Amniotic epithelial cell (primary cell): ENCODE results near the gene LRRC3.
"Not testable (repeated sequence)": the region's sequence is repeated elsewhere in the genome, so short reads cannot be mapped to it uniquely, and the experiment has no call there.

ENCODE experiments used
- DNase-seq: peaks from one replicate; pipeline ENCODE4 v3.0.0-alpha.2; 2010; ENCODE audit warnings: low read depth

The LRRC3 gene, protein sequence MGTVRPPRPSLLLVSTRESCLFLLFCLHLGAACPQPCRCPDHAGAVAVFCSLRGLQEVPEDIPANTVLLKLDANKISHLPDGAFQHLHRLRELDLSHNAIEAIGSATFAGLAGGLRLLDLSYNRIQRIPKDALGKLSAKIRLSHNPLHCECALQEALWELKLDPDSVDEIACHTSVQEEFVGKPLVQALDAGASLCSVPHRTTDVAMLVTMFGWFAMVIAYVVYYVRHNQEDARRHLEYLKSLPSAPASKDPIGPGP

DNA sequence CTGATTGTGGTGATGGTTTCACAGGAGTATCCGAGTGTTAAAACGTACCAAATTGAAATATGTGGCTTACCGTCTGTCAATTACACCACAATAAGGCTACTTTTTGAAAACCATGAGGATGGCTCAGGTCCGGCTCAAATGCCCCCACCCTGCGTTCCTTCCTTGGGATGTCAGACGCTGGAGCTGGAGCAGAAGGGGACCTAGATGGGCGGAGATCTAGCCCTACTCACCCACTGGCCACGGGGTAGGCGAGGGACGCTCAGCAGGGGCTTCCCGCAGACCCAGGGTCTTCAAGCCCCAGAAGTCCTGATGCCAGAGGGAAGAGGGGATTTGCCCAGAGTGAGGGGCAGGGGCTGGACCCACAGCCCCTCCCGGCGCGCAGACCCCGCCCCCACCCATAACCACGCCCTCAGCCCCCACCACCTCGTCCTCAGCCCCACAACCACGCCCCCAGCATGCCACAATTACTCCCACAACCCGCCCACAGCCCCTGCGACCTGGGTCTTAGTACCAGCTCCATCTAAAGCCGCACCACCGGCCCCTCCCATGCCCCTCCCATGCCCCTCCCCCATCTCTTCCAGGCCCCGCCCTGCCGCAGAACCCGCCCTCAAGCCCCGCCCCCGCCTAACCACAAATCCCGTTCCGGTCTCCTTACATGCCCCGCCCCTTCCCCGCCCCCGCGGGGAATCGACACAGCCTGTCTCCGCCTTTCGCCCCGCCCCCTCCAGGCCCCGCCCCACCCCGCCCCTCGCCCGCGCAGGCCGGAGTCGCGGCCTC, at the start of gene LRRC3:
Gene LRRC3 (plus strand): TSS at position 764 of the 777 bp plus-strand sequence. CDS start 1,135 bp downstream, outside the sequence.
- DNase-seq = peak; percentile 57

DNA sequence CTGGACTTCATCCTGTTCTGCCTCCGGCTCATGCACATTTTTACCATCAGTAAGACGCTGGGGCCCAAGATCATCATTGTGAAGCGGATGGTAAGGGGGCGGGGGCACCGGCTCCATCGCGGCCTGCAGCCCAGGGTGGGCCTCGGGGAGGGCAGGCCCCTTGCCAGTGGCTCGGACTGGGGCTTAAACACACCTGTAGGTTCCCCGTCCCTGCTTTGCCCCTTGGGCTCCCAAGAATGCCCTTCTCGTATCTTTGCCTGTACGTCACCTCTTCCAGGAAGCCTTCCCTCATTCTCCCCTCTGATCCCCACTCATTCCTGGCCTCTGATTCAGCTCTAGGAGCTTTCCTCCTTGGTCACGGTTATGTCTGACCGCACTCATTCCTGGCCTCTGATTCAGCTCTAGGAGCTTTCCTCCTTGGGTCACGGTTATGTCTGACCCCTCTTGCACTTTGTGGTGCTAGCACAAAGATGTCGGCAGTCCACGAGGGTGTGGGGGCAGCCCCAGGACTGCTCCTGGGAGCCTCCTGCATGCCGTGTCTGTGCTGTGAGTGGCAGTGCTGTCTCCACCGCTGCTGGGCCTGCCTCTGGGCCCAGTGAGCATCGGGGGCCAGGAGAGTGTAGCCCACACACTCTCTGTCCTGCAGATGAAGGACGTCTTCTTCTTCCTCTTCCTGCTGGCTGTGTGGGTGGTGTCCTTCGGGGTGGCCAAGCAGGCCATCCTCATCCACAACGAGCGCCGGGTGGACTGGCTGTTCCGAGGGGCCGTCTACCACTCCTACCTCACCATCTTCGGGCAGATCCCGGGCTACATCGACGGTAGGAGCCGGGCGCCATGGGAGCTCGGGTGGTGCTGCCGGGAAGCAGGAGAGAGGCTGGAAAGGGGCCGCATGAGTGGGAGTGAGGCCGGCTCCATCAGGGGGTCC, 49.1 kb upstream of the LRRC3 start:
- peak; percentile 64 for DNase-seq

DNA sequence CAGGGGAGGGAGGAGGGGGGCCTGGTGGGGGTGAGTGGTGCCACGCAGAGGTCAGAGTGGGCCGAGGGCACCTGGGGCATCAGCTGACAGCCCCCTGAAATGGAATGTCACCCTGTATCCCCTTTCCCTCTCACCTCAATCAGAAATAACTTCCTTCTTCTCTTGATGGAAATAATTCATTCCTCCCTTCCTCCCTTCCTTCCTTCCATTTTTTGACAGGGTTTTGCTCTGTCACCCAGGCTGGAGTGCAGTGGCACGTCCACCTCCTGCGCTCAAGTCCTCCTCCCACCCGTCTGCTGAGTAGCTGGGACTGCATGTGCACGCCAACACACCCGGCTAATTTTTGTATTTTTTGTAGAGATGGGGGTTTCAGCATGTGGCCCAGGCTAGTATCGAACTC, 48.4 kb upstream of the LRRC3 start:
- DNase-seq = no peak

DNA sequence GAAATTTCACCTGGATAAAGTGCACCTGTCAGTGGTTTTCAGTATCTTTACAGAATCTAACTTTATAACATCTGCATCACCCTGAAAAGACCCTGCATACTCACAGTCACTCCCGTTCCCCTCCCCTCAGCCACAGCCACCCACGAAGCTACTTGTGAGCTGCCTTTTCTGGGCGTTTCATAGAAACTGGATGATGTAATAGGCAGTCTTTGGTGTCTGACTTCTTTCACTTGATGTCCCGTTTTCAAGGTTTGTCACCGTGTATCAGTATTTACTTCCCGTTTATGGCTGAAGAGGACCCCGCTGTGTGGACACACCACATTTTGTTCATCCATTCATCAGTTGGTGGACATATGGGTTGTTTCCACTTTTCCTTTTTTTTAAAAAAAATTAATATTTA, 47.8 kb upstream of the LRRC3 start:
- DNase-seq = no peak

DNA sequence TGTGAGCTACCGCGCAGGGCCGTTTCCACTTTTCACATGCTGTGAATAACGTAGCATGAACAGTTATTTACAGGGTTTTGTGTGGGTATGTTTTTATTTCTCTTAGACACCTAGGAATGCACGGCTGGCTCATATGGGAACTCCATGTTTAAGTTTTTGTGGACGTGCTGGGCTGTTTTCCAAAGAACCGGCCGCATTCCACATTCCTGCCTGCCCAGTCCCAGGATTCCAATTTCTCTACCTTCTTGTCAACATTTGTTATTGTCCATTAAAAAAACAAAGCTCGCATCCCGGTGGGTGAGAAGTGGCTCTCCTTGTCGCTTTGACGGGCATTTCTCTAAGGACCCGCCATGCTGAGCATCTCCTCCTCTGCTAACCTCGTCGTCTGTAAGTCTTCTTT, 47.1 kb upstream of the LRRC3 start:
- DNase-seq = no peak

DNA sequence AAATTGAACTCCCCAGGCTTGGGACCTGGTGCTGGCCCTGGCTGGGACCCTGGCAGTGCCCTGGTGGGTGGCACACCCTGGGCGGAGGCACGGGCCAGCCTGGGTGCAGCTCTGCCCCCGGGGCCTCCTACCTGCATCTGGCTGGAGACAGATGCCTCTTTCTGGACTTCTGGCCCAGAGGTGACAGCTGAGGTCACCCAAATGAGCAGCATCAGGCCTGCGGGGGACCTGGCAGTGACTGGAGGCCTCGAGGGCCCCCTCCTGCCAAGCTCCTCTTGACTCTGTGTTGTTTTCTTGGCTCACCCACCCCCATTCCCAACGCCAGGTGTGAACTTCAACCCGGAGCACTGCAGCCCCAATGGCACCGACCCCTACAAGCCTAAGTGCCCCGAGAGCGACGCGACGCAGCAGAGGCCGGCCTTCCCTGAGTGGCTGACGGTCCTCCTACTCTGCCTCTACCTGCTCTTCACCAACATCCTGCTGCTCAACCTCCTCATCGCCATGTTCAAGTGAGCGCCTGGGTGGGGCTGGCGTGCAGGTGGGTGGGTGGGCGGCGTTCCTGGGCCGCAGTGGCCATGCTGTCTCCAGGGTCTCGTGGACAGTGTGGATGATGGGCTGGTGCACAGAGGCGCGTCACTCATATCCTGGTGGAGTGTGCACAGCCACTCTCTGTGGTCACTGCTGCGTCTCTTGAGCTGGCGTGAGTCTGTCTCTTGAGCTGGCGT, 41.6 kb upstream of the LRRC3 start:
- DNase-seq = no peak

DNA sequence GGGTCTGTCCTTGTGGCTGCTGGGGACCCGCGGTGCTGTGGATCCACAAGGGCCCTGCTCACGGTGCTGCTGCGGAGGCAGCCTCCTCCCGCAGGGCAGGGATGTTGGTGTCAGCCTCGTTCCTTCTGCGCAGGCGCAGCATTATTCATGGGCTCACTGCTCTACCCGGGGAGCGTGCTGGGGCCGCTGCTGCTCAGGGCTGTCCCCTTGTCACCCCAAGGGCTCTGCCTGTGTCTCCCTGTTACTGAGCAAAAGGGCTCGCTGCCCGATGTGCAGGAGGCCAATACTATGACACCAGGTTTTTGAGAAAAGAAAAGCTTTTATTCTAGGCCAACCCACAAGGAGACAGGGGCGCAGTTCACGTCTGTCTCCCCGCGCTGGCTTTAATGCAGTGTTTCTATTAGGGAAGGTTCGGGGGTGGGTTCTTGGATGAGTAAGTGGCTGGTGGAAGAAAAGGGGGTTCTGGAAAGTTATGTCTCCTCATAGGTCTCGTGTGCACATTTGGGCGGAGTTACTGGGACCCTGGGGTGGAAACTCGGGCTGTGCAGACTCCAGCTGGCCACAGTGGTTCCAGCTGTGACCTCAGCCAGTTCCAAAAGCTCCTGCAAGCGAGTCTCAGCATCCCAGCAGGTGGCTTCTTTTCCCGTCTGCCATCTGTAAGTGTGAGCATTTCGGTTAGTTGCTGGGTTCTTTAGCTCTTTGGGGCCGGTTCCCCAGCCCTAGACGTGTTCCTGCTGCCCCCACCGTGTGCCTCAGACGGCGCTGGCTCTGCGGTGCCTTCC, 40.8 kb upstream of the LRRC3 start:
- no peak for DNase-seq

DNA sequence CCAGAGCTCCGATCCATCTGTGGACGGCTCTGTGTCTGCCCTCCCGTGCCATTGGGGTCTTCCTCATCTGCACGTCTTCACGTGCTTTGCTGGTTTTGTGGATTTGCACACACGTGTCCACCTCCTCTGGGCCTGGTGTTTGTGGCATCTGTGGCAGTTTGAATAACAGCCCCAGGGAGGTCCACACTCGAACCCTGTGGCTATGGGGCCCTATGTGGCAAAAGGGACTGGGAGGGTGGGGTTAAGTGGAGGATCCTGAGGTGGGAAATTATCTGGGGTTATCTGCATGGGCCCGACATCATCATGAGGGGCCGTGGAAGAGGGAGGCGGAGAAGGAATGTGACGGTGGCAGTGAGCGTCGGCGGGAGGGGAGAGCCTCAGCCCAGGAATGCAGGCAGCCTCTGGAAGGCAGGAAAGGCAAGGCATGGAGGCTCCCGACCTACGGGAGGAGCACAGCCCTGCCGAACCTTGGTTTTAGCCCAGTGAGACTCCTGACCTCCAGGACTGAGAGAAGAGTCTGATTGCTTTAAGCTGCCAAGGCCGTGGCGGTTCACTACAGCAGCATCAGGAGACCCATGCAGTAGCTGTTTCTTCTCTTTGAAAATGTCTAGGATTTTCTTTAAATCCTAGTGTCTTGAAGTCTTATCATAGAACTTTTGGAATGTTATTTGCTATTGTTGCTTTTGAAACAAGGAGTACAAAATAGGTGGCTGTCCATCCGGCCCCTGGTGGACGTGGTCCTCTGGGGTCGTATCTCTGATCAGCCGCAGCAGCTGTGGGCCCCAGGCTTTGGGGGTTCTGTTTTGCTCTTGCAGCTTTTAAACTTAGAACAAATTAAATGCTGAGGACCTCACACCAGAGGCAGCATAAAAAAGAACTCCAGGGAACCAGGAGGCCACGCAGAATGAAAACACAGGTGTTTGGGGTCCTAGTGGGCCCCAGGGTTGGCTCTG, 40.0 kb upstream of the LRRC3 start:
- no peak for DNase-seq

DNA sequence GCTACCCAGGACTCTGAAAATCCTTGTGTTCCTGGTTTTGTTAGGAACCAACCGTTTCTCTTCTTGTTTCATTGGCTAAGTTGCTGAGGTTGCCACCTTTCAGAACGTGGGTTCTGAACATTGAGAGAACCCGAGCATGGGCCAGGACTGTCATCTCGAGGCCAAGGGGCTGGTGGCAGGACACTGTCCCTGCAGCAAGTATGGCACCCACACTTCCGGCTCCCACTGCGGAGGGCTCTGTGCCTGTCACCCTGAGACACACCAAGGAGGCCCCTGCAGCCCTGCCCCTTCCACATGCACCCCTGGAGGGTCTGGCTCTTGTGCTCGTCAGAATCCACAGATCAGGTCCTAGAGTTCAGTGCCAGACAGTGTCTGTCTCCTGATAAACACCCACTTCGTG, 39.1 kb upstream of the LRRC3 start:
- DNase-seq = no peak

DNA sequence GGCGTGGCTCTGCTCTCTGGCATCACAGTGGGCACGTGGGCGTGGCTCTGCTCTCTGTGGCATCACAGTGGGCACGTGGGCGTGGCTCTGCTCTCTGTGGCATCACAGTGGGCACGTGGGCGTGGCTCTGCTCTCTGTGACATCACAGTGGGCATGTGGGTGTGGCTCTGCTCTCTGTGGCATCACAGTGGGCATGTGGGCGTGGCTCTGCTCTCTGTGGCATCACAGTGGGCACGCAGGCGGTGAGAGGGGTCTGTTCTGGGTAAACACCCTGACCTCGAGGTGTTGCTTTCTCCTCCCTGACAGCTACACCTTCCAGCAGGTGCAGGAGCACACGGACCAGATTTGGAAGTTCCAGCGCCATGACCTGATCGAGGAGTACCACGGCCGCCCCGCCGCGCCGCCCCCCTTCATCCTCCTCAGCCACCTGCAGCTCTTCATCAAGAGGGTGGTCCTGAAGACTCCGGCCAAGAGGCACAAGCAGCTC, 37.6 kb upstream of the LRRC3 start:
- DNase-seq = not testable (repeated sequence)

DNA sequence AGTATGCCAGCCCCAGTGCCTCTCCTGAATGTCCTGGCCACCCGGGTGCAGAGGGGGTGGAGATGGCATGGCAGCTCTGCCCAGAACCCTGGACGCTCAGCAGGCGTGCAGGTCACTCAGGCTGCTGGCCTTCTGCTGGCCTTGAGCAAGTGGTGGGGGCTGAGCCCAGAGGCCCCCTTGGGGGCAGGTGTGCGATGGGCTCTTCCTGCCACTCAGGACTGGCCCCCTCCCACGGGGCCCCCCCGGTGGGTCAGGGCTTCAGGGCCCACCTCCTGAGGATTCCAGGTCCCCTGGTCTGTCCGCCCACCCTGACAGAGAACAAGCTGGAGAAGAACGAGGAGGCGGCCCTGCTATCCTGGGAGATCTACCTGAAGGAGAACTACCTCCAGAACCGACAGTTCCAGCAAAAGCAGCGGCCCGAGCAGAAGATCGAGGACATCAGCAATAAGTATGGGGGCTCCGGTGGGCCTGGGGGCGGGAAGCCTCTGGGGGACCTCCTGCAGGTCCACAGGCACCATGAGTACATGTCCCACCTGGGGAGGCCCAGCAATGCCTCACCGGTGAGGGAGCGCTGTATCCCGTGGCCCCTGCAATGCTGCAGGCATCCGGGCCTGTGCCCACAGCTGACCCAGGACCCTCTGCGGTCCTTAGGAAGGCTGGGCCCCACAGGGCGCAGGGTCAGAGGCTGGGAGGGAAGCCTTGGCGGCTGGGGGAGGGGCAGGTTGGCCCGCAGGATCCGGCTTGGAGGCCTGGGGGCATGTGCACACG, 37.0 kb upstream of the LRRC3 start:
- no peak for DNase-seq

DNA sequence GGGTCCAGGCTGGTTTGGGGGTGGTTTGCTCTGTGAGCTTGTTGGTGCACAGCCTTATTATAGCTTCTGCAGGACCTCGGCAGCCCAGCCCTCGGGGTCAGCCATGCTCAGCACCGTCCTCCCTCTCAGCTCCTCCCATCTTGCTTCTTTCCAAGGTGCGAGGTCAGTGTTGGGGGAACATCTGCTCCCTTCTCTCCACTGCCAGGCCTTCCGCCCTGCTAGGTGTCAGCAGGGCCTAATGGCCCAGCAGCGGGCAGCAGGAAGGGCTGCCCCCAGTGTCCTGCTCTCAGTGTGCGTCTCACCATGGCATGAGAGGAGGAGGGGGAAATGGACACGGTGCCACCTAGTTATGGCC, 36.5 kb upstream of the LRRC3 start:
- no peak for DNase-seq

DNA sequence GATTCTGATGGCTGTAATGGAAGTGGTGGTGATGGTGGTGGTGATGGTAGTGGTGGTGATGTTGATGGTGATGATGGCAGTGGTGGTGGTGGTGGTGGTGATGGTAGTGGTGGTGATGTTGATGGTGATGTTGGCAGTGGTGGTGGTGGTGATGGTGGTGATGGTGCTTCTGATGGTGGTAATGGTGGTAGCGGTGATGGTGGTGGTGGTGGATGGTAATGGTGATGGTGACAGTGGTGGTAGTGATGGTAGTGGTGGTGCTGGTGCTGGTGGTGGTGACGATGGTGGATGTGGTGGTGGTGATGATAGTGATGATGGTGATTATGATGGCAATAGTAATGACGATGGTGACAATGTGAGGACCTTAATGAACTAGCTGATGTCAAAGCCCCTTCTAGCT, 35.6 kb upstream of the LRRC3 start:
- DNase-seq = no peak

DNA sequence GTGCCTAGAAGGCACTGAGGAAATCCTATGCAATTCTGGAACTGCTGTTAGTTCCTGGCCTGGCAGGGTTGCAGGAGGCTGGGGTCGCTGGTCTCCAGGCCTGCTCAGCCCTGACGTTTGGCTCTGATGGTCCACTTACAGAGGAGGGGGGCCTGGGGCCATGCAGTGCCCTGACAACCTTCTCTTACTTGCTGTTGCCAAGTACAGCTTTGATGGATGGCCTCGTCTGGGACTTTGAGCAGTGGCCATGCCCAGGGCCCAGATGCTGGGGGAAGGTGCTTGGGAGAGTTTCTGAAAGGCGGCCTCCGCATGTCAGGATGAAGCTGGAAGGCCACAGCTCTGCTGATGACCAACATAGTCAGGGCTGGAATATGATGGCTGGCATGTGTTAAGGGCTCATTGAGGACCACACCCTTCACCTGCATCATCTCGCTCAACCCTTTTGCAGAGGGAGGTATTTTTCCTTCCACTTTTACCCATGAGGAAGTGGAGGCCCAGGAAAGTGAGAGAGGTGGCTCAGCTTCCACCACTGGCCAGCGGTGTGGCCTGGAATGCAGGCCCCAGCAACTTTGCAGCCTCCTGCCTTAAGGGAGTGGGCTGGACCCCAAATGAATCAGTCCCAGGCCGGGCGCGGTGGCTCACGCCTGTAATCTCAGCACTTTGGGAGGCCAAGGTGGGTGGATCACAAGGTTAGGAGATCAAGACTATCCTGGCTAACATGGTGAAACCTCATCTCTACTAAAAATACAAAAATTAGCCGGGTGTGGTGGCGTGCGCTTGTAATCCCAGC, 34.7 kb upstream of the LRRC3 start:
- no peak for DNase-seq

DNA sequence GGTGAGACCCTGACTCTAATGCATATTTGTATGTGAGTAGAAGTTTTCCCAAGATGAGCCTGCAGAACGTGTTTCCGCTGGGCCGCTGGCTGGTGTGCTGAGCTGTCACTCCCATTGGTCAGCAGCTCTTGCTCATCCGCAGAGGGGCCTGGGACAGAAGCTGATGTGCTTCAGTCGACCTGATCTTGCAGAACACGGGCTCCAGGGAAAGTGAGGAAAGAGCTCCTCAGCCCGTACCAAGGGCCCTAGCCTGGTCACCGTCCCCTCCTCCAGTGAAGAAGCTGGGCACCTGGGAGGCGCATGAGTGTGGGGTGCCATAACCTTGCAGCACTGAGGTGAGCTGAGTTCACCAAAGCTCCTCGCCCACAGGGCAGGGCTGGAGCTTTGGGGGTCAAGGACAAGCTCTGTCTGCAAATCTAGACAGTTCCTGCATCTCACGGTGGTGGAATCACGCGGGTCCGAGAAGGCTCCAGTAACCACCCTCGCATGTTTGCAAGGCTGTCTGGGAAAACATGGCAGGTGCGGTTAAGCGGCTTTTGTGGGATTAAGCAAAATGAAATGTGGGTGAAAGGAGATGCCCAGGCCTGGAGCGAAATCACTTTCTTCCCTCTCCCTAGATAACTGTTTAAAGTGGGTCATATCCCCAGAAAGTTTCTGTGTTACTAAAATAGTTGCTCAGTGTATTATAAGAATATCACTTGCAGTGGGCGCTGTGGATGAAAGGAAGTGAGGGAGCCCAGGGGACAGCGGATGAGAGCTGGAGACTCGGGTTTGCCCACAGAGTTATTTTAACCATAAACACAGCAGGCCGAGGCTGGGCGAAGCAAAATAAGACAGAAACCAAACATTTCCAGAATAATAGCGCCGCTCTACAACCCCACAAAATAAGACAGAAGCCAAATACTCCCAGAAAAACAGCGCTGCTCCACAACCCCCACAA, 33.1 kb upstream of the LRRC3 start:
- no peak for DNase-seq

DNA sequence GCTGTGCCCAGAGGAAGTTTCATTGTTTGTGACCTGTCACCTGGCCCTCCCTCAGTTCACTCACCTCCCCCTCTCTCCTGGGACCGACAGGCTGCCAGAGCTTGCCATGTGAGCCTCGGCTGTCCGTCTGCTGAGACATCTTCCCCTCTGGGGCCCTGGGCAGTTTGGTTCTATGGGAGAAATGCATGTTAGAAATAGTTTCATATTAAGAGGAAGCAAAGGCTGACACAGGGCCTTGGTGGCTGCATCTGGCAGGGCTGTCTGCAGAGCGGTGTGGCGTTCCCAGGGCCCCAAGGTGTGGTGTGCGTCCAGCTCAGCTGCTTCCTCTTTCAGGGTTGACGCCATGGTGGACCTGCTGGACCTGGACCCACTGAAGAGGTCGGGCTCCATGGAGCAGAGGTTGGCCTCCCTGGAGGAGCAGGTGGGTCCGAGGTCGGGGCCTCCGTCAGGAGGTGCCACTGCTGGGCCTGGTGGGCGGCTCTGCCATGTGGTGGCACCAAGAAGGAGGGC, 31.9 kb upstream of the LRRC3 start:
- DNase-seq = no peak
